CD4-positive, alpha-beta T cell (primary cell): ENCODE results near the gene MFSD2A. TPM values are rescaled to one million over a fixed set of nuclear protein-coding genes. Genes with fewer than 3 reads are reported as not detected.
A peak's percentile ranks its signal among the peaks of the same experiment; 100 is the strongest.

ENCODE experiments used
- ATAC-seq: fragments of 200-7000 bp; cut with Tn5 transposase; one replicate; pipeline ENCODE4 v1.10.0; 2022; ENCODE audit warnings: mild to moderate bottlenecking; ENCODE audit not compliant: poor library complexity
- CTCF ChIA-PET: fragments of 350-600 bp; sonication (Branson Sonifier 250); formaldehyde crosslinking; loops from one replicate; lab custom pipeline; 2021; ENCODE audit warnings: antibody characterized with exemption, inconsistent platforms; lab: Charles Lee
- POLR2A ChIA-PET: fragments of 350-600 bp; sonication (Branson Sonifier 250); formaldehyde crosslinking; loops from one replicate; lab custom pipeline; 2021; ENCODE audit warnings: antibody characterized with exemption, inconsistent platforms; lab: Charles Lee
- DNase-seq, 14 experiments: peaks; one replicate each; pipeline ENCODE4 v3.0.0-alpha.2; 2013 to 2020; ENCODE audit warnings: mixed read lengths in 2 of 14
- H3K27ac ChIP-seq, 2 donors: one replicate each; pipeline versions ENCODE4 v1.5.1 to v1.7.0; 2013; ENCODE audit warnings: low read length in 2 of 2, low read depth in 1 of 2, mild to moderate bottlenecking in 1 of 2
- H3K27me3 ChIP-seq, 2 experiments: 1 replicate in 1 of 2; 2 replicates in 1 of 2; pipeline versions ENCODE4 v1.6.1 to v1.7.0; 2013; ENCODE audit warnings: low read length in 2 of 2, control low read depth in 1 of 2, mild to moderate bottlenecking in 1 of 2, moderate library complexity in 1 of 2; ENCODE audit not compliant: insufficient read depth in 2 of 2, control insufficient read depth in 1 of 2
- H3K36me3 ChIP-seq: one replicate; pipeline ENCODE4 v1.6.1; 2013; ENCODE audit warnings: low read length, control low read depth; ENCODE audit not compliant: insufficient read depth
- H3K4me1 ChIP-seq: one replicate; pipeline ENCODE4 v1.6.1; 2013; ENCODE audit warnings: low read length, control low read depth; ENCODE audit not compliant: insufficient read depth
- H3K4me3 ChIP-seq: one replicate; pipeline ENCODE4 v1.5.1; 2013; ENCODE audit warnings: mild to moderate bottlenecking, low read length, moderate library complexity
- H3K9me3 ChIP-seq, 2 experiments: 1 replicate in 1 of 2; 2 replicates in 1 of 2; pipeline versions ENCODE4 v1.6.1 to v1.7.0; 2013; ENCODE audit warnings: low read length in 2 of 2, mild to moderate bottlenecking in 2 of 2, control low read depth in 1 of 2, moderate library complexity in 1 of 2; ENCODE audit not compliant: control insufficient read depth in 1 of 2, insufficient read depth in 1 of 2
- H3K27ac Mint-ChIP-seq: one replicate; pipeline ENCODE4 v1.8.0; 2020; ENCODE audit warnings: mixed read lengths
- H3K27me3 Mint-ChIP-seq: one replicate; pipeline ENCODE4 v1.8.0; 2021; ENCODE audit warnings: mixed read lengths
- H3K36me3 Mint-ChIP-seq: one replicate; pipeline ENCODE4 v1.8.0; 2021; ENCODE audit warnings: low read depth, mixed read lengths
- H3K4me1 Mint-ChIP-seq: one replicate; pipeline ENCODE4 v1.8.0; 2021; ENCODE audit warnings: low read depth, mixed read lengths
- H3K4me3 Mint-ChIP-seq: one replicate; pipeline ENCODE4 v1.8.0; 2020; ENCODE audit warnings: mild to moderate bottlenecking, mixed read lengths
- H3K9me3 Mint-ChIP-seq: one replicate; pipeline ENCODE4 v1.8.0; 2020; ENCODE audit warnings: mixed read lengths
- intact Hi-C, 2 experiments: fragments of 100-400 bp; cut with DNase I in 1 of 2; cut with micrococcal nuclease in 1 of 2; formaldehyde crosslinking; loops; one replicate each; pipeline versions ENCODE4 v1.15.1 to v1.9.0; 2023 to 2025; cut with DNase I, micrococcal nuclease
- polyA plus RNA-seq, 2 donors: library from polyadenylated mRNA; unstranded; fragments of 120-200 nt; gene quantifications; one replicate each; pipeline ENCODE4 v1.2.1, GENCODE V29; 2013
- total RNA-seq, 174 experiments: library from RNA in 2 of 174; stranded (reverse) in 2 of 174; gene quantifications; one replicate each; pipeline ENCODE4 v1.2.3 and lab custom pipeline; 2021 to 2026
- TF ChIP-seq, protein P1 (sequence below): fragments of 200-600 bp; IDR thresholded peaks from one replicate; pipeline ENCODE4 v1.8.0; 2022; ENCODE audit warnings: antibody characterized with exemption, mild to moderate bottlenecking

Gene MFSD2A
- total RNA-seq (1 to 10 TPM; 2.5 to 2.7 TPM), total RNA-seq (lab: John Stamatoyannopoulos, UW) (0.07 to 132 (median 3.1) reads per million in 172 experiments)
- 0.94 TPM for polyA plus RNA-seq (2013, experiment 1 of 2)
- 0.60 TPM for polyA plus RNA-seq (2013, experiment 2 of 2)

DNA sequence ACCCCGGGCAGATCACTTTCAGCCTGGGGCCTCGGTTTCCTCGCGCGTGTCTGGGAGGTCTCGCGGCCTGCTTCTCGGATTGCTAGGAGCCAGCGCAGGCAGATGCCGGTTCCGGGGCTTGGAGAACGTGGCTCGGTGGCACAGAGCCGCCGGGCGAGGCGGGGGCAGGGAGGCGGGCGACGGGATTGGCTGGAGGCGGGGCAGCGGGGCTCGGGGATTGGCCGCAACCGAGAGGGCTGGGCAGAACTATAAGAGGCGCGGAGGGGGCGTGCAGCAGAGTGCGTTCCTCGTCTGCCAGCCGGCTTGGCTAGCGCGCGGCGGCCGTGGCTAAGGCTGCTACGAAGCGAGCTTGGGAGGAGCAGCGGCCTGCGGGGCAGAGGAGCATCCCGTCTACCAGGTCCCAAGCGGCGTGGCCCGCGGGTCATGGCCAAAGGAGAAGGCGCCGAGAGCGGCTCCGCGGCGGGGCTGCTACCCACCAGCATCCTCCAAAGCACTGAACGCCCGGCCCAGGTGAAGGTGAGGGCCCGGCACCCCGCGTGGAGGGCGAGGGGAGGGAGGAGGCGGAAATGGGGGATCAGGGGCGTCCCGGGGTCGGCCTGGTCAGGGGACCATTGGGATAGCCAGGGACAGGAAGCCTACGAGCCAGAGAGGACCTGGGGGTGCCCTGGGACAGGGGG is at the start of gene MFSD2A:
MFSD2A (plus strand) TSS at position 276 of the 677 bp plus-strand sequence; CDS start at position 424, 148 bp downstream.
- POLR2A ChIA-PET: interaction anchor here (0.7 to 1.4 kb wide), 3 partner anchors 36 to 216 kb away, joined by 3 to 4 read pairs (median 3); partner anchors contain the start of gene PPIE
- H3K4me1 Mint-ChIP-seq: peaks cover 19% of the 10 kb centered on the region
- H3K27ac Mint-ChIP-seq: peak within 1 kb of the TSS; percentile 31
- DNase-seq (peak; percentile 74 to 93 (median 87)), ATAC-seq (peak; percentile 96)
- CTCF ChIA-PET: interaction anchor here (0.6 to 1.2 kb wide), 2 partner anchors 16 to 36 kb away, joined by 3 to 5 read pairs; no protein-coding TSS in a partner anchor
- Histone ChIP-seq H3K36me3 (no peaks in the 10 kb centered on the region), H3K4me1 (peaks cover 23% of the 10 kb centered on the region), H3K4me3 (peak within 1 kb of the TSS; percentile 73), H3K27ac (no peak within 1 kb of the TSS), H3K9me3 (no peaks in the 10 kb centered on the region), H3K27me3 (no peaks in the 10 kb centered on the region)
- TF ChIP-seq, protein P1, sequence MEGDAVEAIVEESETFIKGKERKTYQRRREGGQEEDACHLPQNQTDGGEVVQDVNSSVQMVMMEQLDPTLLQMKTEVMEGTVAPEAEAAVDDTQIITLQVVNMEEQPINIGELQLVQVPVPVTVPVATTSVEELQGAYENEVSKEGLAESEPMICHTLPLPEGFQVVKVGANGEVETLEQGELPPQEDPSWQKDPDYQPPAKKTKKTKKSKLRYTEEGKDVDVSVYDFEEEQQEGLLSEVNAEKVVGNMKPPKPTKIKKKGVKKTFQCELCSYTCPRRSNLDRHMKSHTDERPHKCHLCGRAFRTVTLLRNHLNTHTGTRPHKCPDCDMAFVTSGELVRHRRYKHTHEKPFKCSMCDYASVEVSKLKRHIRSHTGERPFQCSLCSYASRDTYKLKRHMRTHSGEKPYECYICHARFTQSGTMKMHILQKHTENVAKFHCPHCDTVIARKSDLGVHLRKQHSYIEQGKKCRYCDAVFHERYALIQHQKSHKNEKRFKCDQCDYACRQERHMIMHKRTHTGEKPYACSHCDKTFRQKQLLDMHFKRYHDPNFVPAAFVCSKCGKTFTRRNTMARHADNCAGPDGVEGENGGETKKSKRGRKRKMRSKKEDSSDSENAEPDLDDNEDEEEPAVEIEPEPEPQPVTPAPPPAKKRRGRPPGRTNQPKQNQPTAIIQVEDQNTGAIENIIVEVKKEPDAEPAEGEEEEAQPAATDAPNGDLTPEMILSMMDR: no peak
- intact Hi-C loops: no loop called here
- H3K27me3 Mint-ChIP-seq: no peaks in the 10 kb centered on the region
- H3K9me3 Mint-ChIP-seq: no peaks in the 10 kb centered on the region
- peak within 1 kb of the TSS; percentile 93 for H3K4me3 Mint-ChIP-seq
- no peaks in the 10 kb centered on the region for H3K36me3 Mint-ChIP-seq

DNA sequence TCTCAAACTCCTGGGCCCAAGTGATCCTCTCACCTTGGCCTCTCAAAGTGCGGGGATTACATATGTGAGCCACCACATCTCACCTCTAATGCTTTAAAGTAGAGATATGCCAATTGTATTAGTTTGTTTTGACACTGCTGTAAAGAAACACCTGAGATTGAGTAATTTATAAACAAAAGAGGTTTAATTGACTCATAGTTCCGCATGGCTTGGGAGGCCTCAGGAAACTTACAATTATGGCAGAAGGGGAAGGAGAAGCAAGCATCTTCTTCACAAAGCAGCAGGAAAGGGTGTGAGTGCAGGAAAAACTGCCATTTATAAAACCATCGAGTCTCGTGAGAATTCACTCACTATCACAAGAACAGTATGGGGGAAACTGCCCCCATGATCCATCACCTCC is 49.8 kb upstream of the MFSD2A start:
- POLR2A ChIA-PET: no interaction called here
- Mint-ChIP-seq H3K4me3 (no peak overlapping the region), H3K9me3 (peaks cover 7% of the 10 kb centered on the region), H3K27me3 (peaks cover 76% of the 10 kb centered on the region), H3K27ac (no peak overlapping the region), H3K36me3 (no peaks in the 10 kb centered on the region), H3K4me1 (no peaks in the 10 kb centered on the region)
- Histone ChIP-seq H3K9me3 (peaks cover 9 to 15% of the 10 kb centered on the region in 2 experiments), H3K27me3 (peaks cover 28 to 38% of the 10 kb centered on the region in 2 experiments), H3K36me3 (no peaks in the 10 kb centered on the region), H3K27ac (no peak overlapping the region), H3K4me3 (no peak overlapping the region), H3K4me1 (peaks cover 19% of the 10 kb centered on the region)
- CTCF ChIA-PET: no interaction called here
- TF ChIP-seq, protein P1: no peak
- DNase-seq: no peak
- ATAC-seq: no peak
- intact Hi-C loops: no loop called here

DNA sequence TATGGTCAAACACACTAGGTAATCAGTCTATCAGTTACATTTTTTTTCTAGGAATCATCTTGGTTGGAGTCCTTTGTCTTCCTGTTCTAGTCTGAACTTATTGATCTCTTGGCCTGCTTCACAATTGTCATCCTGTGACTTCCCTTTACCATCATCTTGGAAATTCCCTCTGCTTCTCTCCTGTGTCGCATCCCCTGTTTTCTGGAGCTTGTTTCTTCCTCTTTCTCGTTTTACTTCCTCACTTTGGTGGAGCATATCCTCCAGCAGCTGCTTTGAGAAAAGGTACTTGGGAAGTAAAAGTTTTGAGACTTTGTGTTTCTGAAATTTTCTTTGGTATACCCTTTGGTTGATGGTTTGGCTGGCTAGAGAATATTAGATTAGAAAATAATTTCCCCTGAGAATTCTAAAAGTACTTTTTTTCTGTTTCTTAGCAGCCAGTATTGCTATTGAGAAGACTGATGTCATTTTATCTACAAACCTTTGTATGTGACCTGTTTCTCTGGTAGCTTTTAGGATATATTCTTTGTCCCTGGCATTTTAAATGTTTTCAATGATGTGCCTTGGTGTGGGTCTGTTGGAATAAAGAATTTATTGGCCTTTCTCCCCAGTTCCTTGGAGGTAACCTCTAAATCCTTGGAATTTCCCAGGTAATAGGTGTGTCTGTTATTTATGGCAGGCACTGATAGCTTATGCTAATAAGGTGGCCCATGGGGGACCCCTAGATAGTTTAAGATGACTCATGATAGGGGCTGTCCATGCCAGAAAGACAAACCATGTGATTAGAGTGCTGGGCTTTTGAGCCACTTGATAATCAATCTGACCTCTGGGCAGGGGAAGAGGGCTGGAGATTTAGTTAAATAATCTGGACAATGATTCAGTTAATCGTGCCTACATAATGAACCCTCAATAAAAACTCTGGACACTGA is 47.2 kb upstream of the MFSD2A start:
- Mint-ChIP-seq H3K27me3 (peaks cover 71% of the 10 kb centered on the region), H3K36me3 (no peaks in the 10 kb centered on the region), H3K9me3 (peaks cover 7% of the 10 kb centered on the region), H3K4me1 (no peaks in the 10 kb centered on the region), H3K27ac (no peak overlapping the region), H3K4me3 (no peak overlapping the region)
- DNase-seq: peak in 2 of 14 experiments; percentile 54 to 62
- POLR2A ChIA-PET: no interaction called here
- no peak overlapping the region for H3K4me3 ChIP-seq
- H3K27ac ChIP-seq: no peak overlapping the region
- no peak for ATAC-seq
- CTCF ChIA-PET: interaction anchor here (0.5 to 1.6 kb wide), 3 partner anchors 12 to 90 kb away, joined by 3 to 8 read pairs (median 3); no protein-coding TSS in a partner anchor
- H3K27me3 ChIP-seq: peaks cover 16 to 20% of the 10 kb centered on the region in 2 experiments
- peaks cover 9% of the 10 kb centered on the region in 2 experiments for H3K9me3 ChIP-seq
- TF ChIP-seq, protein P1: no peak
- no peaks in the 10 kb centered on the region for H3K4me1 ChIP-seq
- intact Hi-C loops: no loop called here
- H3K36me3 ChIP-seq: no peaks in the 10 kb centered on the region
